IPS-11a (cell line): ENCODE data around the gene KDM6A.
"Not testable (repeated sequence)": the region's sequence is repeated elsewhere in the genome, so short reads cannot be mapped to it uniquely, and the experiment has no call there.

Experiments
- H3K4me3 ChIP-seq: one replicate; pipeline ENCODE4 v1.5.1; 2013; ENCODE audit warnings: low read depth, low read length, control low read depth

The KDM6A gene

DNA sequence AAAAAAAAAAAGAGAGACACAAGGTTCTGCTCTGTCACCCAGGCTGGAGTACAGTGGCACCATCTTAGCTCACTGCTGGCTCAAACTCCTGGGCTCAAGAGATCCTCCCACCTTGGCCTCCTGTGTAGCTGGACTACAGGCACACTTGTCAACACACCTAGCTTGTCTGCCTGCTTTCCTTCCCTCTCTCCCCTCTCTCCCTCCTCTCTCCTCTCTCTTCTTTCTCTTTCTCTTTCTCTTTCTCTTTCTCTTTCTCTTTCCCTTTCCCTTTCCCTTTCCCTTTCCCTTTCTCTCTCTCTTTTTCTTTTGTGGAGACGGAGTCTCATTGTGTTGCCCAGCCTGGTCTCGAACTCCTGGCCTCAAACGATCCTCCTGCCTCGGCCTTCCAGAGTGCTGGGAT lies 195.6 kb downstream of the KDM6A start:
- H3K4me3 ChIP-seq: no peak overlapping the region

DNA sequence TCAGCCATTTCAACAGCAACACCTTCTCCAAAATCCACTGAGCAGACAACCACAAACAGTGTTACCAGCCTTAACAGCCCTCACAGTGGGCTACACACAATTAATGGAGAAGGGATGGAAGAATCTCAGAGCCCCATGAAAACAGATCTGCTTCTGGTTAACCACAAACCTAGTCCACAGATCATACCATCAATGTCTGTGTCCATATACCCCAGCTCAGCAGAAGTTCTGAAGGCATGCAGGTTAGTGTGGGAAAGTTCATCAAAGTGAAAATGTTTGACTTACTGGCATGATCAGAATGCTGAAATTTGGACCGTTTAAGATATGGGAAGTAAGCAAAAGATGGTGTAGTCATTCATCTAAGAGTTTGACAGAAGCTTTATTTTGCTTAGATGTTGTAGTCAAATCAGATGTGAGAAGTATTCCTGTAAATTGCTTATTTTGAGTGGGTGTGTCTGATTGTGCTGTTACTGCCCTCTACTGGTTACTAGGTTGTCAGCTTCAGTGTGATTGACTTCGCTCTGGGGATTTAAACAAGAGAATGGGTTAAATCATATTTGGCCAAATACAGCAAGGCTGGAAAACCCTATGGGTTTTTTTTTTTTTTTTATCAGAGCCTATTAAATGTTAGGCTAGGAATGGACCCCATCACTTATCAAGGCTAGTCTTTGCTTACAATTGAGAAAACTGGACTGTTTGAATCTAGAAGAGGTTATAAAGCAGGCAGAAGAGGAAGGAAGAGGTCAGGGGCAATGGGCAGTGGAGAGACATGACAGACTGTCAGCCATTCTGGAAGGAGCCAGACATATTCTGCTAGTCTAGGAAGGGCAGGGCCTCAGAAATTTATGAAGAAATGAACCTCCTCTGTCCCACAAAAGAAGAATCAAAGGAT lies 197.4 kb downstream of the KDM6A start:
- H3K4me3 ChIP-seq: no peak overlapping the region

DNA sequence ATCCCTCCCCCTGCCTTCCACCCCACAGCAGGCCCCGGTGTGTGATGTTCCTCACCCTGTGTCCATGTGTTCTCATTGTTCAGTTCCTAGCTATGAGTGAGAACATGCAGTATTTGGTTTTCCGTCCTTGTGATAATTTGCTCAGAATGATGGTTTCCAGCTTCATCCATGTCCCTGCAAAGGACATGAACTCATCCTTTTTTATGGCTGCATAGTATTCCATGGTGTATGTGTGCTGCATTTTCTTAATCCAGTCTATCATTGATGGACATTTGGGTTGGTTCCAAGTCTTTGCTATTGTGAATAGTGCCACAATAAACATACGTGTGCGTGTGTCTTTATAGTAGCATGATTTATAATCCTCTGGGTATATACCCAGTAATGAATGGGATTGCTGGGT lies 200.0 kb downstream of the KDM6A start:
- not testable (repeated sequence) for H3K4me3 ChIP-seq

DNA sequence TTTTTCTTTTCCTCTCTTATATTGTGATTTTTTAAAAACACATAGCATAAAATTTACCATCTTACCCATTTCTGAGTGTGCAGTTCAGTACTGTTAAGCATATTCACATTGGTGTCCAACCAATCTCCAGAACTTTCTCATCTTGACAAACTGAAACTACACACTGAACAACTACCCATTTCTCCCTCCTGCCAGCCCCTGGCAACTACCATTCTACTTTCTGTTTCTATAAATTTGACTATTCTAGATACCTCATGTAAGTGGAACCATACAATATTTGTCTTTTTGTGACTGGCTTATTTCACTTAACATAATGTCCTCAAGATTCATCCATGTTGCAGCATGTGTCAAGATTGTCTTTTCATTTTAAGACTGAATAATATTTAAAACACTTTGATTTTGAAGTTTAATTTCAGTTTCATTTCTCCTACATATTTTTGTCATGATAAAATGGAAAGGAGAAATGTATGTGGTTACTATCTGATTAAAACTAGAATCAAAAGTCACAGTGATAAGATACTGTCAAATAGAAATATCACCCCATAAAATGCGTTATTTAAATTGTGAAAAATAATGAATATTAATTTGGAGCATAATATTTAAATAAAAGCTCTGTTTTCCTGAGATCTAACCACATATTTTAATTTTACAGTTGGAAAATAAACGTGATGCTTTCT lies 204.9 kb downstream of the KDM6A start:
- no peak overlapping the region for H3K4me3 ChIP-seq

DNA sequence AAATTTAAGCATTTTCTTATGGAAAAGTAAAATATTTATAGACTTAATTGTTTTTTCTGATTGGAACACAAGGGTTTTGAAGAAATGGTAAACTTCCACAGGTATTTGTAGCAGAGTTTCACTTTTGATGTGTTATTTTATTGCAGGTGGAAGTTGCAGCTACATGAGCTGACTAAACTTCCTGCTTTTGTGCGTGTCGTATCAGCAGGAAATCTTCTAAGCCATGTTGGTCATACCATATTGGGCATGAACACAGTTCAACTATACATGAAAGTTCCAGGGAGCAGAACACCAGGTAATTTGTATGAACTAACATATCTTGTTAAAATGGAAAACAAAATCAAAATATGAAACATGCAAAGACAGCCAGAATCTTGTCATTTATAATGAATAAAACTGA lies 210.3 kb downstream of the KDM6A start:
- no peak overlapping the region for H3K4me3 ChIP-seq

DNA sequence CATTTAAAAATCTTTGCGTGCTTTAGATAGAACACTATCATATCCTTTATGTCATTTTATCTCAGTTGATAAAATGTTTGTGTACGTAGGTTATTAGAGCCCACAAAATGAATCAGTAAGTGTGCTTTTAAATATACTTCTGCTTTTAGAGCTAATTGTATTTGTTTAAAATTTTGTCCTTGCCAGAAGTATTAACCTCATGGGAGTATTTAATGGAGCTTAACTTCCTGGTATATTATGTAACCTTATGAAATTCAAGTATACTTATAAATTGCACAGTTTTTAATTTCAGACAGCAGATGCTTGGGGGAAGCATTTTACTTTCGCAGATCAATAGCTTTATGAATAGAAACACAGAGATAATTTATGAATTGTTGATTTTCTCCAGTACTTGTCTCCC lies 237.5 kb downstream of the KDM6A start:
- no peak overlapping the region for H3K4me3 ChIP-seq

DNA sequence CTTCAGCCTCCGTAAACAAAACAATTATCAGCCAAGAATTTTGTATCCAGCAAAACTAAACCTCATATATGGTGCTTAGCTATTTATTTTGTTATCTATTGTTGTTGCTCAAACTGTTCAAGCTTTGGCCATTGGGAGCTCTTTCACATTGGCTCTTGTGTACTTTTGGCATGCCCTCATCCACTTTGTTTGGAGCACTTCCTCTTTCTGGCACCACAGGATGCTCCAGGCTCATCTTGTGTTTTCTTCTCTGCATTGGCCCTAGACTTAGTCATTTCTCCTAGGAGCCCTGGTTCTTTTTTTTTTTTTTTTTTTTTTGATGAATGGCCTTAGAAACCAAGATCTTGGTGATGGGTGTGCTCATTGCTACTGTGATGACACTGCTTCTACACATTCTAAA lies 253.2 kb downstream of the KDM6A start:
- H3K4me3 ChIP-seq: no peak overlapping the region

DNA sequence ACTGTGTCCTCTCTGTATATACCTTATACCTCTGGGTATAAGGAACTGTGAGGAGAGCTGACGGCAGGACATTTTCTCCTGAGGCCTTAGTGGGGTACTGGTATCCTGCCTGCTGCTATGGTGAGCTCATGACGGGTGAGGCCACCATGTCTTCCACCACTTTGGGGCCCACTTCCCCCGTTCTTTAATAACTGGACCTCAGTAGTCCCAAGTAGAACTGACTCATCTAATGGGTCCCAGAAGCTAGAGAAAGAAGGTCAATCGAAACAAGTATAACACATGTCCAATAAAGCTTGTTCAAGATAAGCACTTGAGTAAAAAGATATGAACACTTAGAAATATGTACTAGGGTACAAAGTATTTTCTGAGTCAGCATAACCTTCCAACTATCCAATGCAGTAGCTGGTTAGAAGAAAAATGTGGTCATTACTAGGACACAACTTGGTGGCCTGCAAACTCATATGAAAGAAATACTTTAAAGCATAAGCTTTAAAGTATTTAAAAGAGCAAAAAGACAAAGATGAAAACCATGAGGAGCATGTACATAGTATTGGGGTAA lies 256.0 kb downstream of the KDM6A start:
- H3K4me3 ChIP-seq: no peak overlapping the region

DNA sequence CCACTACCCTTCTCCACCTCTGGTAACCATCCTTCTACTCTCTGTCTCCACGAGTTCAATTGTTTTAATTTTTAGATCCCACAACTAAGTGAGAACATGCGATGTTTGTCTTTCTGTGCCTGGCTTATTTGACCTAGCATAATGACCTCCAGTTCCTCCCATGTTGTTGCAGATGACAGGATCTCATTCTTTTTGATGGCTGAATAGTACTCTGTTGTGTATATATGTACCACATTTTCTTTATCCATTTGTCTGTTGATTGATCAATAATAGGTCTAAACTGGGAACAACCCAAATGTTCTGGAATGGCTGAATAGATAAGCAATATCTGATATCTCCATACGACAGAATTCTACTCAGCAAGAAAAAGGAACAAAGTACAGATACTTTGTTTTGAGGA lies 260.5 kb downstream of the KDM6A start:
- no peak overlapping the region for H3K4me3 ChIP-seq

DNA sequence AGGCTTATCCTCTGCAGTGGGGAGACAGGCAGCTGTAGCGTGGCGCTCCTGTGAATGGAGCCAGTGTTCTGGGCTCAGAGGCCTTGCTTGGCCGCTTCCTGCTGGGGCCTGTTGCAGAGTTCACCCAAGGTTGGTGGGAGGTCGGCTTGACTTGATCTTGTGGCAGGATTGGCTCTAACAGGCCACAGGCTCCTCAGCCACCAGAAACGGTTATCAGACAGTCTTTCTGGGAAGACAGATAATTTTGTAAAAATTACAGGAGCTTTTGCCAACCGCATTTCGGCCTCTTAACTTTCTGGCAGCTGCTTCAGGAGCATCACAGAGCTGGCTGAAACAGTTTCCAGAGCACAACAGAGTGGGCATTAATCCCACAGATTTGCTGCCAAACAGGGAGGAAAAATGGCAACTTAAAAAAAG lies 261.3 kb downstream of the KDM6A start:
- no peak overlapping the region for H3K4me3 ChIP-seq

DNA sequence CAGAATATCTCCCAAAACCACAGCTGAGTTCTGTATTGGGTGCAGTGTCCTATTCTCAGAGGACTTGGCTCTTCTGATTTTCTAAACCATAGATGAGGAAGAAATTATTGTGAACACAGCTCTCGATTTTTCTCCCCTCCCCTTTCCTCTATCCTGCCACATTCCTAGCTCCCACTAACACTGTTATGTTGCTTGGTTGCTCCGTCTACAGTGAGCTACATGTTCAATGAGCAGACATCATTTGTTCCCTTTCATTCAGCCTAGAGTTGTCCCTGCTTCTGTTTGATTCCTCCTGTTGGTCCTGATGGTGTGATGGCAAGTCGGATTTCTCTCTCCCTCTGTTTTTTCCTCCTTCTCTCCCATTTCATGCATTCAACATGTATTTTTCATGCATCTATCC lies 261.8 kb downstream of the KDM6A start:
- H3K4me3 ChIP-seq: no peak overlapping the region

DNA sequence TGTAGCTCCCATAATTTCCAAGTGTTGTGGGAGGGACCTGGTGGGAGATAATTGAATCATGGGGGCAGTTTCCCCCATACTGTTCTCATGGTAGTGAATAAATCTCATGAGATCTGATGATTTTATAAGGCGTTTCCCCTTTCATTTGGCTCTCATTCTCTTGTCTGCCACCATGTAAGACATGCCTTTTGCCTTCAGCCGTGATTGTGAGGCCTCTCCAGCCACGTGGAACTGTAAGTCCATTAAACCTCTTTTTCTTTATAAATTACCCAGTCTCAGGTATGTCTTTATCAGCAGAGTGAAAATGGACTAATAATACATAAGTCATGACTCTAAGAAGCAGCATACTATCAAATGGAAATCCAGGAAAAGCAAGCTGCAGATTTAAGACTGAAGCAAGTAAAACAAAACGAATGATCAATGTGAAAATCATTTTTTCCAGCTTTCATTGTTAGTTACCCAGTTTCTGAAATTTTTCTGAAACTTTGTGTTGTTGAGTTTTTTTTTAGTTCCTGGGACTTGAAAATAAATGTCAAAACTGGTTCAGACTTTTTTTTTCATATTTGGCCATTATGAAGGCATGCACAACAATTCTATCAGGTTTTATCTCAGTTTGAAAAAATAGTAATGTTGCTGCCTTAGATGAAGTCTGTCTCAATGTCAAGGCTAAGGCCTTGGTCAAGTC lies 262.5 kb downstream of the KDM6A start:
- H3K4me3 ChIP-seq: not testable (repeated sequence)

DNA sequence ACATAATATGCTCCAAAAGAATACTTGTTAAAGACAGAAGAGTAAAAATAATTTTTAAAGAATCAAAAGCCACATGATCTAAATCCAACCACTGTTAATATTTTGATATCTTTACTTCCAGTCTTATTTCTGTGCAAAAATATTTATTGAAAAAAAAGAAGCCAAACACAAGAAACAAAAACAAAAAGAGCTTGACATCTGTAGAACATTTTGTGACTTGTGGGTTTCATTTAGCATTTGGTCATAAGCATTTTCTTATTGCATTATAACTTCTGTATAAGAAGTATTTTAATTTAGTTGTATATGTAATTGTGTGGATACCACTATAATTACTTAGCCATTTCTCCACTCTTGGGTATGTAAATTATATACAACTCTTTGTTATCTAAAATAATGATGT lies 264.5 kb downstream of the KDM6A start:
- no peak overlapping the region for H3K4me3 ChIP-seq

DNA sequence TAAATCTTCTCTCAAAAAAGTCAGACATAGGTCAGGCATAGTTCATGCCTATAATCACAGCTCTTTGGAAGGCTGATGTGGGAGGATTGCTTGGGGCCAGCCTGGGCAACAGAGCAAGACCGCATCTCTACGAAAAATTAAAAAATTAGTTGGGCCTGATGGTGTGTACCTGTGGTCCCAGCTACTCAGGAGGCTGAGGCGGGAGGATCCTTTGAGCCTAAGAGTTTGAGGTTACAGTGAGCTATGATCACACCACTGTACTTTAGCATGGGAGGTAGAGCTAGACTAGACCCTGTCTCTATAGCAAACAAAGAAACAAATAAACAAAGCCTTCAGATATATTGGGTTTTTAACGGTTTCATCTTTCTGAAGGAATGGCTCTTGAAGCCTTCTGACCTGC lies 265.5 kb downstream of the KDM6A start:
- no peak overlapping the region for H3K4me3 ChIP-seq

DNA sequence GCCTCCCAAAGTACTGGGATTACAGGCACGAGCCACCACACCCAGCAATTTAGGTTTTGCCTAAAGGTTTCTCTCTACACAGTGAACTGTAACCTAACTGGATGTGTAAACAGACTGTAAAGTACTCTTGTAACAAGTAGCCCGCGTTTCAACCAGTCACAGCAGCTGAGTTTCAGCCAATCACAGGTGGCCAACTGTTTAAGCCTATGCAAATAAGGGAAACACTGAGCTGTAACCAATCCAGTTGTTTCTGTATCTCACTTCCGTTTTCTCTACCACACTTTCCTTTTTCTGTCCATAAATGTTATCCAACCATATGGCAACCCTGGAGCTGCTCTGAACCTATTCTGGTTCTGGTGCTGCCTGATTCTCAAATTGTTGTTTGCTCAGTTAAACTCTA lies 267.8 kb downstream of the KDM6A start:
- H3K4me3 ChIP-seq: no peak overlapping the region

DNA sequence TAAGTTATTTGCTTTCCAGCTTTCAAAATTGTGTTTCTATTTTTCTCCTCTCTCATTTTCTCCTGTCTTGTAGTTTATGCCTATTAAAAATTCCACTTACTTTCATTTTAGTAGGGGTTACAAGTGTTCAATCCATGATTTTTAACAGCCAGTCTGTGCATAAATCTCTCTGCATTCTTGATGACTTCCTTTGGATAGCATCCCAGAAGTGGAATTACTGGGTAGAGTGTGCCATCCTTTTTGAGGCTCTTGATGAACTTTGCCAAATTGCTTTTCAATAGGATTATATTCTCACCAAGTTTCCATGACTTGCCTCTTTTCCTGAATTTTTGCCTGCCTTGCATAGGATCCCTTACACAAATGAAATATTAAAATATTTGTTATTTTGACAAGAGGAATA lies 269.2 kb downstream of the KDM6A start:
- no peak overlapping the region for H3K4me3 ChIP-seq

DNA sequence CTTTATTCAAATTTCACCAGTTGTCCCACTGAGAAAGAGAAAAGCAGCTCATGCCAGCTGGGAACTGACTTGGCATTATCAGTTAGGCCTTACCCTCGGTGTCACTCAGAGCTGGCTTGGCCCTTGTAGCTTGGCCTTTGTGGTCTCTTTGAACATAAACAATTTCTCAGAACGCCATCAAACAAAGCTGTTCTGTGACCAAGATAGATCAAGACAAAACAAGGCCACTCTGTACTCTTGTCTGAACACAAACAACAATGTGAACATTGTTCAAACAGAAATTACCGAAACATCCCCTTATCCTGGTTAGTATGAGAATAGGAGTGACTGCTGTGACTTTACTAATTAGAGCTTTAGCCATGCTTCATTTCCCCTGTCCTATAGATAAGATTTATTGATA lies 270.5 kb downstream of the KDM6A start:
- no peak overlapping the region for H3K4me3 ChIP-seq

DNA sequence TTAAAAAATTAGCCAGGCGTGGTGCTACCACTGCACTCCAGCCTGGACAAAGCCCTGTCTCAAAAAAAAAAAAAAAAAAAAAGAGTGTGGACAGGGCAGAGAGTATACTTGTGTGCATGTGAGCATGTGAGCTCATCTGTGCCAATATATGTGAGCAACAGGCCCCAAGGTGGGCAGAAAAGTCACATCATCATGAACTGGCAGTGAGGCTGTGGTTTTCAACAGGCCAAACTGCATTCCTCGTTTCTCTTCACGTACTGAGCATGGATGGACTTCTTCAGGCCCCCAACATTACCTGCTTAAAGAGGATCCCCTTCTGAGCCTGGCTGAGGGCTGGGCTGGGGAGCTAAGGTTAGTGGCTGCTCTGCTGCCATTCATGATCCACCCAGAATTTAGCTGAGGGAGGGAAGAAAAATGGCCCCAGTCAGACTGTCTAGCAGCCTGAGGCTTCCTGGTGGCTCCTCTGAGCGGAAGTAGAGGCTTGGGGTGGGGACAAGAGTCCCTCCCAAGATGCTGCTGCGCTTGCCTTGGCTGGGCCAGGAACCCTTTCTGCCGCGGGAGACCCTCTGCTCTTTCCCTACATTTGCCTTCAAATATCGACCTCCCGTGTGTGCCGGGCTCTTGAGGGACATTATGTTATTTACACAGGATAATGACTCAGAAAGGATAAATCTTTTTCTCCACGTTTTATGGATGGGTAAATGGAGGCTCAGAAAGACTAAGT lies 272.7 kb downstream of the KDM6A start:
- H3K4me3 ChIP-seq: no peak overlapping the region

DNA sequence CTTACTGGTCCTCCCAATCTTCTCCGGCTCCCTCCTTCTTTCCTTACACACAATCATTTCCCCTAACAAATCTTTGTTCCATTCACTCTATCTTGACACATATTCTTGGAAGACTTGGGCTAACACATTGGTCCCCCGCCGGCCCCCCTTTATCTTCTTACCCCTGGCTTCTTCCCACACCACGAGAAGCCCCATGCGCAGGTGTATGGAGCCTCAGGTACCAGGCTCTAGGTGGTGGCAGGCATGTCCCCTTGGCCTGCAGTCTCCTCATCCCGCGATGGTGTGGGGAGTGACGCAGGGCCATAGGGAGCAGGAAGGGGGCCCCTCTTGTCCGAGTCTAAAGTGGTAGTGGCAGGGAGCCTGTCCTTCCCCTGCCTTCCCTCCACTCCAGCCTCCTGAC lies 277.8 kb downstream of the KDM6A start:
- no peak overlapping the region for H3K4me3 ChIP-seq

DNA sequence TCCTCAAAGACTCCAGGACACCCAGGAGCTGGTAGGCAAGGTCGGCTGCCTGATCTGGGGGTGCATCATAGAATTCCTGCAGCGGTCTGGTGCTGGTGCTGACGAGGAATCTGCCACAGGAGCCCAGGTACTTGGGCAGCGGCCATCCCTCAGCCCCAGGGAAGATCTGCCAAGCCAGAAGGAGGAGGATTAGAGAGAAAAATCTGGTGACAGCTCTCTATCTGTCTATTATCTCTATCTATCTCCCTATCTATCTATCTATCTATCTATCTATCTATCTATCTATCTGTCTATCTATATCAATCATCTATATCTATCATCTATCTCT lies 281.0 kb downstream of the KDM6A start:
- no peak overlapping the region for H3K4me3 ChIP-seq

DNA sequence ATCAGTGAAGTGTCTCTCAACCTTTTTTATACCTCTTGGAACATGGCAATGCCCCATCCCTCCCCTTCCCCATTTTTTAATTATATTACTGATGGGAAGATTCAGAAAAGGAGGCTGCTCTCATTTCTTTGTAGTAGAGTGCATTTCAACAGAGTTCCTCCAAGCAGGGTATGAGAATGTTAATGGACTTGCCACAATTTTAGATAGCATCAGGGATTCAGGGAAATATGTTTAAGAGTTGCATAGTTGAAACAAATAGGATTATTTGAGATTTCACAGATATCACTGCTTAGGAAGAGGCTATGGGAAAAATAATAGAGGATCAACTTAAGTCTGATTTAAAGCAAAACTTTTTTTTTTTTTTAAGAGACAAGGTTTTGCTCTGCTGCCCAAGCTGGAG lies 281.5 kb downstream of the KDM6A start:
- no peak overlapping the region for H3K4me3 ChIP-seq
